Measurements from ENCODE around the gene CFAP74. TPM values are rescaled to one million over a fixed set of nuclear protein-coding genes. Genes with fewer than 3 reads are reported as not detected.
A peak's percentile ranks its signal among the peaks of the same experiment; 100 is the strongest.

The CFAP74 gene
- total and polyA plus RNA-seq, 2 of the 13 experiments (the other 11 are each of a cell fraction or from before 2014, with no cell fraction given): 0.27 to 0.62 TPM

DNA sequence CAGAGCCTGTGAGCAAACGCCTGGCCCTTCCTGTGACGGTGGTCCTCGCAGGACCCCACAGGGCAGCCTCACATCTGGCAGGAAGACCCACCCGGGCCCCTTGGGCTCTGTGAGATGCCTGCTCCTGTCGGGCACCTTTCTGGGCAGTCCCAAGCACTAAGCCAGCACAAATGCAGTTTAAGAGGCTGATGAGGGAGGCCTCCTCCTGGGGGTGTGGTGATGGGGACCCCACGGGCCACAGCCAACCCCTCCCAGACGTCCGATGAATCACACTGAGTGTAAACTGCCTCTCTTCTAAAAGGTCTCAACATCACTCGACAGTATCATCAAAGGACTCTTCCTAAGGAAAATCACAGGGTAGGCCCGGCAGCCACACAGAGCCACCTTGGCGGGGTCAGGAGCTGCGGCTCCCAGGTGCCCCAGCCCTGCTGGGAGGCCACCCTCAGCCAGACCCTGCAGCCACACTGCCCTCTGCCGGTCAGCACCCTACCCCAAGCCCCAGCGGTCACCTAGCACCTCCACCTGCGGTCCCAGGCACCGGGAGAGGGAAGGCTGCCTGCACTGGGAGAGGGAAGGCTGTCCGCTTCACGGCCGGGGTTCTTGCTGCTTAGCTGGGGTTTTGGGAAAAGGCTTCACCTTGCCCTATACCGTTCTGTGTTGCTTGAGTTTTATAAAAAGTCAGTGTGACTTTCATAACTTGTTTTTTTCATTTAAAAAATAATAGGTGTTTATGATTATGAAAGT lies 42.8 kb upstream of the CFAP74 start (continued):
- TF ChIP-seq ZNF674 (CRISPR knock-in tag; IDR thresholded peaks at IDR 0.05; ENCODE audit: low read depth) (no peak), ISX (CRISPR knock-in tag; conservative IDR thresholded peaks at IDR 0.05) (no peak), ADNP (CRISPR knock-in tag; IDR thresholded peaks at IDR 0.05) (no peak), ARID2 (CRISPR knock-in tag; IDR thresholded peaks at IDR 0.05; ENCODE audit: borderline replicate concordance) (no peak), THYN1 (CRISPR knock-in tag; IDR thresholded peaks at IDR 0.05; ENCODE audit: borderline replicate concordance, low read depth) (no peak), SIX1 (CRISPR knock-in tag; IDR thresholded peaks at IDR 0.05; ENCODE audit: borderline replicate concordance) (no peak), TBP (CRISPR knock-in tag; IDR thresholded peaks at IDR 0.05) (no peak), NR1H2 (CRISPR knock-in tag; IDR thresholded peaks at IDR 0.05; ENCODE audit: borderline replicate concordance, low read depth) (no peak), KLF11 (CRISPR knock-in tag; IDR thresholded peaks at IDR 0.05) (no peak), ZBTB20 (CRISPR knock-in tag; IDR thresholded peaks at IDR 0.05; ENCODE audit: borderline replicate concordance, low read depth) (no peak), ZNF275 (CRISPR knock-in tag; IDR thresholded peaks at IDR 0.05; ENCODE audit: borderline replicate concordance) (no peak), ZNF281 (CRISPR knock-in tag; IDR thresholded peaks at IDR 0.05; ENCODE audit: borderline replicate concordance) (no peak; the same call in 1 of the 2 replicates), RNF2 (conservative IDR thresholded peaks at IDR 0.05; ENCODE audit: low read depth) (no peak), ZNF761 (CRISPR knock-in tag; conservative IDR thresholded peaks at IDR 0.05) (no peak), SCMH1 (CRISPR knock-in tag; IDR thresholded peaks at IDR 0.05; ENCODE audit: borderline replicate concordance) (no peak), HMG20A (CRISPR knock-in tag; IDR thresholded peaks at IDR 0.05; ENCODE audit: borderline replicate concordance) (no peak), SALL2 (CRISPR knock-in tag; IDR thresholded peaks at IDR 0.05) (0 out of 2 replicates have a peak, but pooled peaks have one; percentile 18), KDM5B (CRISPR knock-in tag; IDR thresholded peaks at IDR 0.05; ENCODE audit: borderline replicate concordance) (no peak), ZNF503 (CRISPR knock-in tag; IDR thresholded peaks at IDR 0.05) (no peak), SP4 (CRISPR knock-in tag; IDR thresholded peaks at IDR 0.05) (peak; percentile 67), RFXAP (CRISPR knock-in tag; IDR thresholded peaks at IDR 0.05; ENCODE audit: borderline replicate concordance) (peak; percentile 48; the same call in 1 of the 2 replicates)
- TF ChIP-seq, protein P1, sequence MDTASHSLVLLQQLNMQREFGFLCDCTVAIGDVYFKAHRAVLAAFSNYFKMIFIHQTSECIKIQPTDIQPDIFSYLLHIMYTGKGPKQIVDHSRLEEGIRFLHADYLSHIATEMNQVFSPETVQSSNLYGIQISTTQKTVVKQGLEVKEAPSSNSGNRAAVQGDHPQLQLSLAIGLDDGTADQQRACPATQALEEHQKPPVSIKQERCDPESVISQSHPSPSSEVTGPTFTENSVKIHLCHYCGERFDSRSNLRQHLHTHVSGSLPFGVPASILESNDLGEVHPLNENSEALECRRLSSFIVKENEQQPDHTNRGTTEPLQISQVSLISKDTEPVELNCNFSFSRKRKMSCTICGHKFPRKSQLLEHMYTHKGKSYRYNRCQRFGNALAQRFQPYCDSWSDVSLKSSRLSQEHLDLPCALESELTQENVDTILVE (CRISPR knock-in tag; IDR thresholded peaks at IDR 0.05): peak; percentile 30; the same call in 1 of the 2 replicates

Data from HepG2 (cell line).